H1 (cell line): Measurements from ENCODE around the gene ZNF423. TPM values are rescaled to one million over a fixed set of nuclear protein-coding genes. Genes with fewer than 3 reads are reported as not detected.

Experiments
- CTCF ChIA-PET: fragments of 300-600 bp; sonication (Branson Sonifier 250); formaldehyde crosslinking; loops from one replicate; lab custom pipeline; 2021; ENCODE audit not compliant: partially characterized antibody; lab: Charles Lee
- POLR2A ChIA-PET: fragments of 300-600 bp; sonication (Branson Sonifier 250); formaldehyde crosslinking; loops from one replicate; lab custom pipeline; 2021; ENCODE audit warnings: inconsistent platforms; ENCODE audit not compliant: partially characterized antibody; lab: Charles Lee
- DNase-seq, 2 experiments: peaks; one replicate each; pipeline versions ENCODE4 v3.0.0 to v3.0.0-alpha.2; 2010 to 2022; ENCODE audit warnings: low spot score in 2 of 2, low read depth in 1 of 2, mixed read lengths in 1 of 2
- FAIRE-seq: peaks from 2 replicates; lab custom pipeline; 2011; peaks lifted over from hg19 to GRCh38; lab: Jason Lieb, UNC
- H2AFZ ChIP-seq: 2 replicates; pipeline ENCODE4 v1.8.1; 2012; ENCODE audit warnings: low read length, inconsistent platforms
- H2AK5ac ChIP-seq: 2 replicates; pipeline ENCODE4 v1.6.1; 2013; ENCODE audit warnings: low read depth, low read length
- H2BK120ac ChIP-seq: replicated peaks from 2 replicates; pipeline ENCODE3; 2013; ENCODE audit warnings: low read depth, low read length, inconsistent platforms
- H2BK12ac ChIP-seq: 2 replicates; pipeline ENCODE4 v1.6.1; 2013; ENCODE audit warnings: low read depth, low read length
- H2BK15ac ChIP-seq: 2 replicates; pipeline ENCODE4 v1.6.1; 2013; ENCODE audit warnings: low read length
- H2BK20ac ChIP-seq: 2 replicates; pipeline ENCODE4 v1.6.1; 2013; ENCODE audit warnings: low read length
- H2BK5ac ChIP-seq: 2 replicates; pipeline ENCODE4 v1.6.1; 2013; ENCODE audit warnings: low read depth, low read length
- H3K14ac ChIP-seq: 2 replicates; pipeline ENCODE4 v1.6.1; 2013; ENCODE audit warnings: inconsistent platforms; ENCODE audit not compliant: insufficient read length
- H3K18ac ChIP-seq: 2 replicates; pipeline ENCODE4 v1.6.1; 2013; ENCODE audit warnings: low read length; ENCODE audit errors: extremely low read depth
- H3K23ac ChIP-seq: 2 replicates; pipeline ENCODE4 v1.6.1; 2013; ENCODE audit warnings: inconsistent platforms; ENCODE audit not compliant: insufficient read length
- H3K23me2 ChIP-seq: 2 replicates; pipeline ENCODE4 v1.6.1; 2013; ENCODE audit warnings: low read depth, low read length
- H3K27ac ChIP-seq: 2 replicates; pipeline ENCODE4 v1.6.1; 2011; ENCODE audit warnings: low read depth, low read length, inconsistent platforms
- H3K27me3 ChIP-seq, 4 experiments: replicated peaks in 1 of 4; 1 replicate in 1 of 4; 2 replicates in 3 of 4; pipeline versions ENCODE4 v1.6.1 to v1.8.1; 2011 to 2013; ENCODE audit warnings: low read length in 3 of 4, mild to moderate bottlenecking in 3 of 4, inconsistent platforms in 2 of 4, mixed read lengths in 2 of 4, moderate library complexity in 1 of 4; ENCODE audit not compliant: control insufficient read depth in 3 of 4, insufficient read depth in 3 of 4; ENCODE audit errors: extremely low read depth in 1 of 4
- H3K36me3 ChIP-seq, 4 experiments: 2 replicates each; pipeline versions ENCODE4 v1.6.1 to v1.8.1; 2011 to 2013; ENCODE audit warnings: mild to moderate bottlenecking in 4 of 4, low read length in 3 of 4, moderate library complexity in 2 of 4, control low read depth in 1 of 4, inconsistent platforms in 1 of 4; ENCODE audit not compliant: insufficient read depth in 4 of 4, control insufficient read depth in 2 of 4
- H3K4ac ChIP-seq: replicated peaks from 2 replicates; pipeline ENCODE3; 2013; ENCODE audit warnings: low read length, low read depth, mixed read lengths, inconsistent platforms; ENCODE audit not compliant: insufficient read length
- H3K4me1 ChIP-seq, 4 experiments: replicated peaks in 1 of 4; 1 replicate in 1 of 4; 2 replicates in 3 of 4; pipeline versions ENCODE4 v1.6.1 to v1.8.1; 2011 to 2013; ENCODE audit warnings: low read length in 3 of 4, inconsistent platforms in 2 of 4, mixed read lengths in 1 of 4; ENCODE audit not compliant: insufficient read depth in 4 of 4, control insufficient read depth in 3 of 4
- H3K4me2 ChIP-seq, 2 experiments: 2 replicates each; pipeline versions ENCODE4 v1.6.1 to v1.8.1; 2011 to 2013; ENCODE audit warnings: low read depth in 2 of 2, low read length in 2 of 2, control low read depth in 1 of 2, inconsistent platforms in 1 of 2, mild to moderate bottlenecking in 1 of 2; ENCODE audit not compliant: insufficient read depth in 1 of 2
- H3K4me3 ChIP-seq, 4 experiments: fragments of 200-600, 300-600 bp in 1 of 4; sonication (generic), shearing (Covaris generic), sonication (Bioruptor Twin) in 1 of 4; 2 replicates each; pipeline versions ENCODE4 v1.5.1 to v1.8.1; 2011 to 2016; ENCODE audit warnings: low read length in 4 of 4, low read depth in 3 of 4, control low read depth in 2 of 4, inconsistent platforms in 2 of 4, mild to moderate bottlenecking in 2 of 4, mixed read lengths in 1 of 4, moderate library complexity in 1 of 4; ENCODE audit not compliant: insufficient read depth in 2 of 4; ENCODE audit errors: extremely low read depth in 1 of 4
- H3K56ac ChIP-seq: replicated peaks from 2 replicates; pipeline ENCODE3; 2013; ENCODE audit warnings: low read depth, mild to moderate bottlenecking, mixed read lengths, low read length, inconsistent platforms; ENCODE audit not compliant: insufficient read length
- H3K79me1 ChIP-seq: 2 replicates; pipeline ENCODE4 v1.6.1; 2013; ENCODE audit warnings: low read depth, low read length, control low read depth
- H3K79me2 ChIP-seq, 2 experiments: 2 replicates each; pipeline versions ENCODE4 v1.6.1 to v1.8.1; 2012 to 2013; ENCODE audit warnings: low read length in 2 of 2, mild to moderate bottlenecking in 2 of 2, inconsistent platforms in 1 of 2; ENCODE audit not compliant: insufficient read depth in 2 of 2, control insufficient read depth in 1 of 2
- H3K9ac ChIP-seq, 4 experiments: replicated peaks in 1 of 4; 1 replicate in 1 of 4; 2 replicates in 3 of 4; pipeline versions ENCODE4 v1.6.1 to v1.8.1; 2011 to 2013; ENCODE audit warnings: low read depth in 3 of 4, low read length in 3 of 4, control low read depth in 2 of 4, mild to moderate bottlenecking in 2 of 4, moderate library complexity in 2 of 4, inconsistent platforms in 1 of 4; ENCODE audit errors: extremely low read depth in 1 of 4
- H3K9me3 ChIP-seq, 2 experiments: 2 replicates each; pipeline versions ENCODE4 v1.6.1 to v1.8.1; 2012 to 2013; ENCODE audit warnings: mild to moderate bottlenecking in 2 of 2, moderate library complexity in 2 of 2, control low read depth in 1 of 2, inconsistent platforms in 1 of 2, low read depth in 1 of 2, low read length in 1 of 2, mixed read lengths in 1 of 2; ENCODE audit not compliant: insufficient read depth in 2 of 2
- H4K20me1 ChIP-seq, 2 experiments: replicated peaks in 1 of 2; 2 replicates each; pipeline versions ENCODE3 to v1.8.1; 2011 to 2013; ENCODE audit warnings: inconsistent platforms in 2 of 2, low read length in 2 of 2, mild to moderate bottlenecking in 1 of 2; ENCODE audit not compliant: insufficient read depth in 2 of 2, control insufficient read depth in 1 of 2
- H4K5ac ChIP-seq: 2 replicates; pipeline ENCODE4 v1.6.1; 2013; ENCODE audit warnings: low read length, low read depth, mixed read lengths, inconsistent platforms; ENCODE audit not compliant: insufficient read length
- H4K8ac ChIP-seq: 2 replicates; pipeline ENCODE4 v1.8.0; 2013; ENCODE audit warnings: mild to moderate bottlenecking, moderate library complexity, low read length, inconsistent platforms; ENCODE audit not compliant: insufficient read depth; ENCODE audit errors: extremely low read depth
- H4K91ac ChIP-seq: replicated peaks from 2 replicates; pipeline ENCODE3; 2013; ENCODE audit warnings: low read length, mixed read lengths, inconsistent platforms; ENCODE audit not compliant: insufficient read length
- ASH2L ChIP-seq: fragments of 200-600, 300-600 bp; sonication (generic); IDR thresholded peaks from one replicate; pipeline ENCODE4 v1.7.1; 2017; ENCODE audit warnings: low read length
- CTCF ChIP-seq, 3 experiments: IDR thresholded peaks; 1 replicate in 2 of 3; 2 replicates in 1 of 3; pipeline versions ENCODE4 v1.5.1 to v1.6.1; 2011; ENCODE audit warnings: low read length in 3 of 3, mild to moderate bottlenecking in 3 of 3, inconsistent platforms in 2 of 3, low read depth in 1 of 3, moderate library complexity in 1 of 3; ENCODE audit not compliant: insufficient read depth in 1 of 3; ENCODE audit errors: control extremely low read depth in 1 of 3
- GTF2F1 ChIP-seq: IDR thresholded peaks from 2 replicates; pipeline ENCODE4 v1.6.1; 2012; ENCODE audit warnings: low read depth, low read length, improper control_type of control experiment, borderline replicate concordance
- JUND ChIP-seq: IDR thresholded peaks from 2 replicates; pipeline ENCODE4 v1.6.1; 2011; ENCODE audit warnings: mild to moderate bottlenecking, improper control_type of control experiment, low read length
- KDM1A ChIP-seq: fragments of 200-600, 300-600 bp; sonication (generic); IDR thresholded peaks from 2 replicates; pipeline ENCODE4 v1.7.1; 2016; ENCODE audit warnings: mild to moderate bottlenecking, low read length, borderline replicate concordance
- POLR2AphosphoS5 ChIP-seq: IDR thresholded peaks from 2 replicates; pipeline ENCODE4 v1.6.1; 2011; ENCODE audit warnings: low read depth, low read length
- RNF2 ChIP-seq: fragments of 200-900, 300-1000 bp; sonication (generic); IDR thresholded peaks from 2 replicates; pipeline ENCODE4 v1.7.1; 2016; ENCODE audit warnings: borderline replicate concordance, low read depth, mild to moderate bottlenecking, antibody characterized with exemption, low read length; ENCODE audit not compliant: poor library complexity, severe bottlenecking; ENCODE audit errors: missing control alignments
- SAP30 ChIP-seq: fragments of 300-600 bp; sonication (generic); IDR thresholded peaks from 2 replicates; pipeline ENCODE4 v1.7.1; 2012; ENCODE audit warnings: low read length, moderate library complexity, mild to moderate bottlenecking, inconsistent platforms; ENCODE audit not compliant: insufficient read depth, insufficient replicate concordance
- TCF12 ChIP-seq: IDR thresholded peaks from 2 replicates; pipeline ENCODE4 v1.6.1; 2011; ENCODE audit warnings: low read depth, mild to moderate bottlenecking, low read length
- ZNF274 ChIP-seq: IDR thresholded peaks from 2 replicates; pipeline ENCODE4 v1.7.0; 2012; ENCODE audit warnings: low read length, borderline replicate concordance; ENCODE audit errors: extremely low read depth
- WGBS, 2 experiments: shearing (Covaris generic) in 1 of 2; methylation state at CpG; one replicate each; pipeline versions ENCODE4 v1.1.6 to v1.1.7; 2013 to 2015; ENCODE audit warnings: low lambda C conversion rate in 2 of 2, mixed read lengths in 2 of 2, inconsistent platforms in 1 of 2, low coverage in 1 of 2, missing lambda C conversion rate in 1 of 2; ENCODE audit not compliant: insufficient replicate concordance in 2 of 2, insufficient coverage in 1 of 2, insufficient read length in 1 of 2; ENCODE audit errors: extremely low coverage in 1 of 2, missing lambda C conversion rate in 1 of 2; 5-methylcytosine and 5-hydroxymethylcytosine counted together
- polyA plus RNA-seq, 7 experiments: library from polyadenylated mRNA; depleted of rRNA in 3 of 7; stranded (reverse) in 5 of 7; unstranded in 2 of 7; fragments of >200 nt in 5 of 7; fragments of 200-250 nt in 2 of 7; gene quantifications; 1 replicate in 5 of 7; 2 replicates in 1 of 7; 4 replicates in 1 of 7; pipeline versions ENCODE4 v1.2.1 to v1.2.3, GENCODE V29; 2011 to 2013; ENCODE audit warnings: missing spikeins in 2 of 7, mixed read lengths in 2 of 7
- total RNA-seq: library from RNA; stranded (reverse); fragmentation: NEBNext Ultra II Directional; extraction: Animal tissue kit (Norgen Biotek cat#: 25700); gene quantifications from 2 replicates; pipeline ENCODE4 v1.2.1, GENCODE V29; 2021

The ZNF423 gene
- total and polyA plus RNA-seq, 2 of the 8 experiments (the other 6 are each of a cell fraction or from before 2014, with no cell fraction given): 38.2 to 52.3 TPM

GRCh38 chr16:49462362-49462988 lies 393.4 kb downstream of the ZNF423 start:
- POLR2A ChIA-PET: no interaction called here
- H2AFZ ChIP-seq: no peak overlapping the region
- TF ChIP-seq ZNF274: no peak
- TF ChIP-seq POLR2AphosphoS5: no peak
- no peak for TF ChIP-seq CTCF (IDR thresholded peaks at IDR 0.05; ENCODE audit: control extremely low read depth in 1 of 3, insufficient read depth in 1 of 3, low read depth in 1 of 3, low read length in 3 of 3)
- TF ChIP-seq TCF12: no peak
- no peak for TF ChIP-seq JUND
- no peak for TF ChIP-seq SAP30
- no peak for TF ChIP-seq KDM1A
- no peak for TF ChIP-seq GTF2F1
- no peak for TF ChIP-seq ASH2L
- TF ChIP-seq RNF2: no peak

More at GRCh38 chr16:49462362-49462988, 393.4 kb downstream of the ZNF423 start:
- H3K79me2 ChIP-seq: no peaks in the 10 kb centered on the region
- H3K14ac ChIP-seq: no peak overlapping the region
- H3K4ac ChIP-seq: no peak overlapping the region
- H4K8ac ChIP-seq: no peak overlapping the region
- H2BK5ac ChIP-seq: no peak overlapping the region
- WGBS, 2 experiments: 91% methylated on average over 8 of the region's 8 CpGs; no CpG with 5 or more reads in 1 of the 2 experiments
- H3K56ac ChIP-seq: no peak overlapping the region
- peaks cover 5% of the 10 kb centered on the region; the same call in 1 of the 2 replicates for H3K23me2 ChIP-seq
- H3K23ac ChIP-seq: no peak overlapping the region
- no peak overlapping the region for H4K5ac ChIP-seq
- H3K27me3 ChIP-seq: peaks cover 0 to 15% (median 12%) of the 10 kb centered on the region in 4 experiments; a peak in 6 of 7 replicates
- H2BK12ac ChIP-seq: no peak overlapping the region; the same call in 1 of the 2 replicates
- no peak overlapping the region for H2AK5ac ChIP-seq
- no peaks in the 10 kb centered on the region for H3K36me3 ChIP-seq
- H2BK20ac ChIP-seq: 0 out of 2 replicates have a peak overlapping the region, but pooled peaks have one; percentile 19
- H4K20me1 ChIP-seq: no peaks in the 10 kb centered on the region
- H2BK15ac ChIP-seq: no peak overlapping the region; the same call in 1 of the 2 replicates
- DNase-seq: no peak
- no peak overlapping the region for H3K4me3 ChIP-seq
- H3K27ac ChIP-seq: no peak overlapping the region
- H3K18ac ChIP-seq: no peak overlapping the region
- no peaks in the 10 kb centered on the region for H3K9me3 ChIP-seq
- H3K4me2 ChIP-seq: no peak overlapping the region
- H2BK120ac ChIP-seq: no peak overlapping the region
- no peak for FAIRE-seq
- peaks cover 0 to 3% (median 1%) of the 10 kb centered on the region in 4 experiments; a peak in 4 of 7 replicates for H3K4me1 ChIP-seq
- H3K9ac ChIP-seq: no peak overlapping the region
- H3K79me1 ChIP-seq: no peaks in the 10 kb centered on the region
- H4K91ac ChIP-seq: no peak overlapping the region
- CTCF ChIA-PET: interaction anchor here (0.8 to 2.0 kb wide), 8 partner anchors 10 to 130 kb away, joined by 3 to 7 read pairs (median 3); no protein-coding TSS in a partner anchor
